GM19455 (cell line): ENCODE measurements around the gene CXCL10.
"Not testable (repeated sequence)": the region's sequence is repeated elsewhere in the genome, so short reads cannot be mapped to it uniquely, and the experiment has no call there.

Experiments
- ATAC-seq: cut with Tn5 transposase; IDR thresholded peaks from one replicate; pipeline ENCODE4 v1.9.1; 2021; ENCODE audit not compliant: unreplicated experiment

CXCL10 gene

GRCh38 chr4:76023389-76023788 is at the start of gene CXCL10:
TSS of gene CXCL10 (minus strand) at chr4:76023497. CDS start at chr4:76023431, 66 bp downstream.
- ATAC-seq: no peak

- no peak for ATAC-seq
These were observed 49.5 kb upstream of the CXCL10 start for GRCh38 chr4:76072760-76073159.

GRCh38 chr4:76067652-76068286 is 44.5 kb upstream of the CXCL10 start:
- ATAC-seq: peak; percentile 64

- ATAC-seq: no peak
These were observed 43.2 kb upstream of the CXCL10 start for GRCh38 chr4:76066546-76066945.

GRCh38 chr4:76061982-76062381 is 38.7 kb upstream of the CXCL10 start:
- no peak for ATAC-seq

GRCh38 chr4:76061421-76061820 is 38.1 kb upstream of the CXCL10 start:
- no peak for ATAC-seq

GRCh38 chr4:76060506-76060905 is 37.2 kb upstream of the CXCL10 start:
- no peak for ATAC-seq

GRCh38 chr4:76059750-76060149 is 36.5 kb upstream of the CXCL10 start:
- no peak for ATAC-seq

- no peak for ATAC-seq
These were observed 35.7 kb upstream of the CXCL10 start for GRCh38 chr4:76058888-76059426.

- ATAC-seq: peak; percentile 37
These were observed 35.0 kb upstream of the CXCL10 start for GRCh38 chr4:76058302-76058701.

- ATAC-seq: no peak
These were observed 32.1 kb upstream of the CXCL10 start for GRCh38 chr4:76055421-76055820.

GRCh38 chr4:76055016-76055415 is 31.7 kb upstream of the CXCL10 start:
- peak; percentile 98 for ATAC-seq

- ATAC-seq: no peak
These were observed 30.4 kb upstream of the CXCL10 start for GRCh38 chr4:76053730-76054129.

- not testable (repeated sequence) for ATAC-seq
These were observed 27.3 kb upstream of the CXCL10 start for GRCh38 chr4:76050560-76051050.

- ATAC-seq: not testable (repeated sequence)
These were observed 26.6 kb upstream of the CXCL10 start for GRCh38 chr4:76049860-76050416.

GRCh38 chr4:76044686-76045085 is 21.4 kb upstream of the CXCL10 start:
- ATAC-seq: not testable (repeated sequence)

- ATAC-seq: not testable (repeated sequence)
These were observed 20.0 kb upstream of the CXCL10 start for GRCh38 chr4:76043306-76043705.

- ATAC-seq: not testable (repeated sequence)
These were observed 19.1 kb upstream of the CXCL10 start for GRCh38 chr4:76042241-76042998.

GRCh38 chr4:76036855-76037254 is 13.6 kb upstream of the CXCL10 start:
- no peak for ATAC-seq

GRCh38 chr4:76035799-76036380 is 12.6 kb upstream of the CXCL10 start, which contains the start of gene CXCL11:
TSS of gene CXCL11 (minus strand) at chr4:76036070. CDS start at chr4:76035987, 83 bp downstream.
- no peak for ATAC-seq

GRCh38 chr4:76035141-76035540 is 11.8 kb upstream of the CXCL10 start:
- no peak for ATAC-seq
